HCT116 (cell line): ENCODE data around the gene UVRAG.

Experiments used
- ATF3 ChIP-seq: IDR thresholded peaks from 2 replicates; pipeline ENCODE4 v1.6.1; 2012
- CBX3 ChIP-seq: IDR thresholded peaks from 2 replicates; pipeline ENCODE4 v1.6.1; 2012; ENCODE audit warnings: low read depth
- CEBPB ChIP-seq: IDR thresholded peaks from 2 replicates; pipeline ENCODE4 v1.6.1; 2012; ENCODE audit warnings: low read depth
- CTCF ChIP-seq, 3 experiments: fragments of 200-600 bp in 1 of 3; sonication (generic) in 1 of 3; IDR thresholded peaks in 2 of 3; conservative IDR thresholded peaks in 1 of 3; 2 replicates each; pipeline ENCODE4 v1.5.1; 2012 to 2017; ENCODE audit warnings: low read depth in 2 of 3, low read length in 2 of 3, antibody characterized with exemption in 1 of 3, borderline replicate concordance in 1 of 3, control low read depth in 1 of 3, mild to moderate bottlenecking in 1 of 3, mixed read lengths in 1 of 3, mixed run types in 1 of 3, moderate library complexity in 1 of 3; ENCODE audit not compliant: insufficient read depth in 1 of 3
- ELF1 ChIP-seq: IDR thresholded peaks from 2 replicates; pipeline ENCODE4 v1.6.1; 2012; ENCODE audit warnings: low read depth, borderline replicate concordance
- EZH2 ChIP-seq: fragments of 200-600 bp; sonication (generic); IDR thresholded peaks from 2 replicates; pipeline ENCODE4 v1.6.1; 2017; ENCODE audit warnings: antibody characterized with exemption, mixed run types
- JUND ChIP-seq: IDR thresholded peaks from 2 replicates; pipeline ENCODE4 v1.6.1; 2012
- MAX ChIP-seq: IDR thresholded peaks from 2 replicates; pipeline ENCODE4 v1.6.1; 2012

- TF ChIP-seq EZH2, result no peak
- TF ChIP-seq CTCF (IDR thresholded peaks at IDR 0.05 in 2 of 3, conservative IDR thresholded peaks at IDR 0.05 in 1 of 3; ENCODE audit: borderline replicate concordance in 1 of 3, insufficient read depth in 1 of 3, low read depth in 2 of 3, low read length in 2 of 3), result no peak
- no peak for TF ChIP-seq CEBPB
- TF ChIP-seq ELF1, result no peak
- TF ChIP-seq MAX, result no peak
- TF ChIP-seq JUND, result no peak
- TF ChIP-seq CBX3, result no peak
- no peak for TF ChIP-seq ATF3
These were observed 193.5 kb downstream of the UVRAG start for GRCh38 chr11:76008474-76008873.
